ENCODE measurements around the gene SYNC.
"Not testable (repeated sequence)": the region's sequence is repeated elsewhere in the genome, so short reads cannot be mapped to it uniquely, and the experiment has no call there.

Gene SYNC

DNA sequence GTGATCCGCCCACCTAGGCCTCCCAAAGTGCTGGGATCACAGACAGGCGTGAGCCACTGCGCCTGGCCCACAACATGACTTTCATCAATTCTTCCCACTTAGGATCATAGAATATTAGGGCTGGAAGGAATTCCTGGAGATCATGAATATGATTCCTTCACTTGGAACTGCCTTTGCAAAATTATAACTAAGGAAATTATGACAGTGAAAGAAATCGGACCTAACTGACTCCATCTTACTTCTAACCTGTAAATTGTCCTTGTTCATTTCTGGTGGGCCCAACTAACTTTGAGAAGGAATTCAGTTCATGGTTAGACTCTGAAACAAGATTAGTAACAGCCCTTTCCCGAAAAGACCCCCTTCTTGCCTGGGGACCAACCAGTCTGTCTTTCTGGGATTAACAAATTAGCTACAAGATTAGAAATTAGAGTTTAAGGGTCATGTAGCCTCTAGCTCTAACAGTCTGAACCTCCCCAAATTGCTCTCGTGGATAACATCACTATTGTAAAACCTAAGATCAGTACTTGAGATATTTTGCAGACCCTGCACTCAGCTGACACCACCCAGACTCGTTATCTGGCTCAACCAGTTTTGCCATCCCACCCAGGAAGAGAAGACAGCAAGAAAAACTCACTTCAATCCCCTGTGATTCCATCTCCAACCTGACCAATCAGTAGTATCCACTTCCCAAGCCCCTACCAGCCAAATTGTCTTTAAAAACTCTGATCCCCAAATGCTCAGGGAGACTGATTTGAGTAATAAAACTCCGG lies 66.9 kb downstream of the SYNC start:
- DNase-seq = no peak

DNA sequence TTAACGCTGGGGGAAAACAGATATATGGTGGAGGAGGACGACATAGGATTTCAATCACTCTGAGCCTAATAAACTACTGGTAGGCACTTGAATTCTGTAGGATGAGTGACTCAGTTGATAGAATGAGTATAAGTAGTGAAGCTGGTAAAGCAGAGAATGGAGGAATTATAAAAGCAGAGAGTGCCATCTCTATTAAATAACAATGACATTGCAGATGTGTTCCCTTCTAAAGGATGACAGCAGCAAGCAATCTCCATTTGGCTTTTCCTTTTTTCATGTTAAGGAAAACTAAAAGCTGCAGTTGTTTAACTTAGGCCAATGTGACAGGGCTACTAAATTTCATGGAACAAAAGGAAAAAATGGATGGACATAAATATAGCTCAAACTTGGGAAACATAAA lies 69.7 kb downstream of the SYNC start:
- no peak for DNase-seq

DNA sequence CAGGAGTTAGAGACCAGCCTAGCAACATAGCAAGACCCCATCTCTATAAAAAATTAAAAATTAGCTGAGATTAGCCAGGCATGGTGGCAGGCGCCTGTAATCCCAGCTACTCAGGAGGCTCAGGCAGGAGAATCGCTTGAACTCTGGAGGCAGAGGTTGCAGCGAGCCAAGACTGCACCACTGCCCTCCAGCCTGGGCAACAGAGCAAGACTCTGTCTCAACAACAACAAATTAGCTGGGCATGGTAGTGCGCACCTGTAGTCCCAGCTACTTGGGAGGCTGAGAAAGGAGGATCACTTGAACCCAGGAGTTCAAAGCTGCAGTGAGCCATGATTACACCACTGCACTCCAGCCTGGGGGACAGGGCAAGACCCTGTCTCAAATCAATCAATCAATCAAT lies 72.4 kb downstream of the SYNC start:
- not testable (repeated sequence) for DNase-seq

Measured in amniotic stem cell (primary cell).